CD4-positive, alpha-beta memory T cell (primary cell): ENCODE results near the gene MARS1. TPM values are rescaled to one million over a fixed set of nuclear protein-coding genes. Genes with fewer than 3 reads are reported as not detected.

Experiments
- CTCF ChIA-PET: fragments of 350-600 bp; sonication (Branson Sonifier 250); formaldehyde crosslinking; loops from one replicate; lab custom pipeline; 2021; ENCODE audit warnings: inconsistent platforms; ENCODE audit not compliant: partially characterized antibody; lab: Charles Lee
- POLR2A ChIA-PET: fragments of 350-600 bp; sonication (Branson Sonifier 250); formaldehyde crosslinking; loops from one replicate; lab custom pipeline; 2021; ENCODE audit not compliant: partially characterized antibody; lab: Charles Lee
- DNase-seq, 5 donors: peaks; one replicate each; pipeline versions ENCODE4 v3.0.0 to v3.0.0-alpha.2; 2020 to 2022; ENCODE audit warnings: mixed read lengths in 1 of 5
- H3K27ac ChIP-seq: one replicate; pipeline ENCODE4 v1.7.0; 2013; ENCODE audit warnings: low read depth, low read length
- H3K27me3 ChIP-seq: 2 replicates; pipeline ENCODE4 v1.7.0; 2013; ENCODE audit warnings: mild to moderate bottlenecking, low read length, moderate library complexity; ENCODE audit not compliant: insufficient read depth
- H3K36me3 ChIP-seq: 2 replicates; pipeline ENCODE4 v1.7.0; 2013; ENCODE audit warnings: mild to moderate bottlenecking, low read length, moderate library complexity; ENCODE audit not compliant: insufficient read depth
- H3K4me1 ChIP-seq: 2 replicates; pipeline ENCODE4 v1.7.0; 2013; ENCODE audit warnings: mild to moderate bottlenecking, low read length, moderate library complexity; ENCODE audit not compliant: insufficient read depth
- H3K4me3 ChIP-seq, 2 donors: one replicate each; pipeline ENCODE4 v1.7.0; 2013; ENCODE audit warnings: low read length in 2 of 2, mild to moderate bottlenecking in 1 of 2
- H3K9me3 ChIP-seq, 2 donors: one replicate each; pipeline ENCODE4 v1.7.0; 2013; ENCODE audit warnings: low read length in 2 of 2, control low read depth in 1 of 2; ENCODE audit not compliant: control insufficient read depth in 1 of 2
- H3K27ac Mint-ChIP-seq, 7 donors: one replicate each; pipeline ENCODE4 v1.8.0; 2020 to 2021; ENCODE audit warnings: mixed read lengths in 7 of 7, mild to moderate bottlenecking in 6 of 7, inconsistent platforms in 3 of 7, moderate library complexity in 3 of 7
- H3K27me3 Mint-ChIP-seq, 2 donors: one replicate each; pipeline ENCODE4 v1.8.0; 2020 to 2021; ENCODE audit warnings: mixed read lengths in 2 of 2
- H3K36me3 Mint-ChIP-seq, 2 donors: one replicate each; pipeline ENCODE4 v1.8.0; 2020 to 2021; ENCODE audit warnings: mixed read lengths in 2 of 2, inconsistent platforms in 1 of 2, mild to moderate bottlenecking in 1 of 2
- H3K4me1 Mint-ChIP-seq, 4 donors: one replicate each; pipeline ENCODE4 v1.8.0; 2020 to 2021; ENCODE audit warnings: mixed read lengths in 4 of 4, mild to moderate bottlenecking in 1 of 4
- H3K4me3 Mint-ChIP-seq, 8 donors: one replicate each; pipeline ENCODE4 v1.8.0; 2020 to 2021; ENCODE audit warnings: mixed read lengths in 8 of 8, mild to moderate bottlenecking in 7 of 8, moderate library complexity in 6 of 8, inconsistent platforms in 3 of 8
- H3K9me3 Mint-ChIP-seq, 8 donors: one replicate each; pipeline ENCODE4 v1.8.0; 2020 to 2021; ENCODE audit warnings: mixed read lengths in 8 of 8, mild to moderate bottlenecking in 5 of 8, inconsistent platforms in 3 of 8, moderate library complexity in 1 of 8
- intact Hi-C: fragments of 100-400 bp; cut with micrococcal nuclease; formaldehyde crosslinking; loops from one replicate; pipeline ENCODE4 v1.15.1; 2023
- polyA plus RNA-seq, 2 donors: library from polyadenylated mRNA; unstranded; fragments of 300-500 nt; fragmentation: Illumina TruSeq; gene quantifications; one replicate each; pipeline ENCODE4 v1.2.3, GENCODE V29; 2021
- total RNA-seq, 2 experiments: library from RNA; stranded (reverse); gene quantifications; one replicate each; pipeline ENCODE4 v1.2.3, GENCODE V29; 2021

MARS1 gene
- total and polyA plus RNA-seq, 4 experiments from 2014 or later, result 84.8 to 242 (median 169) TPM

- POLR2A ChIA-PET, result interaction anchor here (1.1 to 2.4 kb wide), 8 partner anchors 14 to 225 kb away, joined by 3 to 16 read pairs (median 6); partner anchors contain the start of genes ARHGAP9, DCTN2 and PIP4K2C
- intact Hi-C loops, result loop anchor here (5.0 kb wide), 1 partner anchor 87 kb away; the partner anchor contains the start of gene ARHGEF25
- no peaks in the 10 kb centered on the region for H3K27me3 ChIP-seq
- H3K4me3 ChIP-seq, result no peak overlapping the region
- H3K9me3 ChIP-seq, result no peaks in the 10 kb centered on the region
- peaks cover 24 to 46% (median 32%) of the 10 kb centered on the region in 4 donors for H3K4me1 Mint-ChIP-seq
- peak overlapping the region in 5 of 8 donors; percentile 17 to 97 (median 90) for H3K4me3 Mint-ChIP-seq
- H3K27ac Mint-ChIP-seq, result peak overlapping the region in 6 of 7 donors; percentile 52 to 99 (median 94)
- no peak for DNase-seq
- peaks cover 0 to 2% of the 10 kb centered on the region in 2 donors for H3K27me3 Mint-ChIP-seq
- peaks cover 0 to 3% (median 0%) of the 10 kb centered on the region in 8 donors for H3K9me3 Mint-ChIP-seq
- peak overlapping the region; percentile 96 for H3K27ac ChIP-seq
- H3K4me1 ChIP-seq, result peaks cover 42% of the 10 kb centered on the region
- CTCF ChIA-PET, result interaction anchor here (0.7 to 1.8 kb wide), 5 partner anchors 48 to 96 kb away, joined by 3 to 9 read pairs (median 3); partner anchors contain the start of gene GLI1
- peaks cover 4 to 65% of the 10 kb centered on the region in 2 donors for H3K36me3 Mint-ChIP-seq
- peaks cover 31% of the 10 kb centered on the region for H3K36me3 ChIP-seq
Measured at GRCh38 chr12:57524814-57525614, 37.1 kb downstream of the MARS1 start.

GRCh38 chr12:57525615-57526383 is 37.9 kb downstream of the MARS1 start:
- Mint-ChIP-seq H3K27ac (peak overlapping the region in 3 of 7 donors; percentile 51 to 99 (median 57)), H3K27me3 (peaks cover 0 to 2% of the 10 kb centered on the region in 2 donors), H3K9me3 (peaks cover 0 to 3% (median 0%) of the 10 kb centered on the region in 8 donors), H3K36me3 (peaks cover 4 to 67% of the 10 kb centered on the region in 2 donors), H3K4me1 (peaks cover 22 to 39% (median 30%) of the 10 kb centered on the region in 4 donors), H3K4me3 (peak overlapping the region in 2 of 8 donors; percentile 17 to 43)
- Histone ChIP-seq H3K36me3 (peaks cover 39% of the 10 kb centered on the region), H3K27ac (no peak overlapping the region), H3K4me1 (peaks cover 41% of the 10 kb centered on the region), H3K9me3 (no peaks in the 10 kb centered on the region), H3K27me3 (no peaks in the 10 kb centered on the region), H3K4me3 (no peak overlapping the region)
- DNase-seq, result no peak
- POLR2A ChIA-PET, result interaction anchor here (1.1 to 1.5 kb wide), 2 partner anchors 13 to 15 kb away, joined by 3 to 6 read pairs; no protein-coding TSS in a partner anchor
- CTCF ChIA-PET, result interaction anchor here (0.5 to 1.6 kb wide), 2 partner anchors 63 to 1263 kb away, joined by 4 to 6 read pairs; no protein-coding TSS in a partner anchor
- intact Hi-C loops, result no loop called here

- peaks cover 44% of the 10 kb centered on the region for H3K36me3 ChIP-seq
- Mint-ChIP-seq H3K36me3 (peaks cover 5 to 72% of the 10 kb centered on the region in 2 donors), H3K9me3 (peaks cover 0 to under 1% (median 0%) of the 10 kb centered on the region in 8 donors)
Measured at GRCh38 chr12:57526477-57527126, 38.7 kb downstream of the MARS1 start.

GRCh38 chr12:57527184-57527583 is 39.3 kb downstream of the MARS1 start:
- Histone ChIP-seq H3K4me3 (no peak overlapping the region), H3K27me3 (no peaks in the 10 kb centered on the region), H3K9me3 (no peaks in the 10 kb centered on the region), H3K4me1 (peaks cover 27% of the 10 kb centered on the region), H3K36me3 (peaks cover 50% of the 10 kb centered on the region), H3K27ac (no peak overlapping the region)
- Mint-ChIP-seq H3K4me1 (peaks cover 14 to 26% (median 20%) of the 10 kb centered on the region in 4 donors), H3K4me3 (no peak overlapping the region), H3K36me3 (peaks cover 11 to 73% of the 10 kb centered on the region in 2 donors), H3K27ac (peak overlapping the region in 4 of 7 donors; percentile 2 to 56 (median 42)), H3K27me3 (no peaks in the 10 kb centered on the region), H3K9me3 (no peaks in the 10 kb centered on the region)
- POLR2A ChIA-PET, result interaction anchor here (1.5 kb wide), 1 partner anchor 11 kb away, joined by 6 read pairs; no protein-coding TSS in a partner anchor
- intact Hi-C loops, result no loop called here
- DNase-seq, result no peak
- CTCF ChIA-PET, result interaction anchor here (0.6 to 1.6 kb wide), 4 partner anchors 40 to 68 kb away, joined by 3 to 6 read pairs (median 5); partner anchors contain the start of gene GLI1

More at GRCh38 chr12:57526477-57527126, 38.7 kb downstream of the MARS1 start:
- intact Hi-C loops, result no loop called here
- Mint-ChIP-seq H3K27ac (peak overlapping the region in 3 of 7 donors; percentile 15 to 77 (median 32)), H3K4me3 (no peak overlapping the region), H3K27me3 (peaks cover 0 to 2% of the 10 kb centered on the region in 2 donors), H3K4me1 (peaks cover 20 to 31% (median 25%) of the 10 kb centered on the region in 4 donors)
- Histone ChIP-seq H3K4me3 (no peak overlapping the region), H3K27me3 (no peaks in the 10 kb centered on the region), H3K9me3 (no peaks in the 10 kb centered on the region), H3K4me1 (peaks cover 33% of the 10 kb centered on the region), H3K27ac (no peak overlapping the region)
- CTCF ChIA-PET, result interaction anchor here (0.5 to 1.6 kb wide), 5 partner anchors 39 to 1264 kb away, joined by 3 to 6 read pairs (median 4); partner anchors contain the start of gene GLI1
- no peak for DNase-seq
- POLR2A ChIA-PET, result interaction anchor here (1.5 kb wide), 1 partner anchor 12 kb away, joined by 6 read pairs; no protein-coding TSS in a partner anchor

GRCh38 chr12:57528176-57528575 is 40.3 kb downstream of the MARS1 start:
- Mint-ChIP-seq H3K9me3 (no peaks in the 10 kb centered on the region), H3K4me1 (peaks cover 14 to 23% (median 18%) of the 10 kb centered on the region in 4 donors), H3K27ac (peak overlapping the region in 1 of 7 donors; percentile 59), H3K27me3 (no peaks in the 10 kb centered on the region), H3K4me3 (no peak overlapping the region), H3K36me3 (peaks cover 21 to 80% of the 10 kb centered on the region in 2 donors)
- H3K27me3 ChIP-seq, result no peaks in the 10 kb centered on the region
- DNase-seq, result no peak
- ChIA-PET POLR2A (interaction anchor here (1.2 to 1.3 kb wide), 2 partner anchors 12 to 19 kb away, joined by 3 to 6 read pairs; partner anchors contain the start of gene DCTN2), CTCF (interaction anchor here (0.9 kb wide), 1 partner anchor 54 kb away, joined by 3 read pairs; no protein-coding TSS in a partner anchor)
- H3K4me3 ChIP-seq, result no peak overlapping the region
- peaks cover 60% of the 10 kb centered on the region for H3K36me3 ChIP-seq
- H3K9me3 ChIP-seq, result no peaks in the 10 kb centered on the region
- intact Hi-C loops, result no loop called here
- H3K4me1 ChIP-seq, result peaks cover 24% of the 10 kb centered on the region
- no peak overlapping the region for H3K27ac ChIP-seq
